Endothelial cell of umbilical vein (primary cell): ENCODE data around the gene MAP2K5. TPM values are rescaled to one million over a fixed set of nuclear protein-coding genes. Genes with fewer than 3 reads are reported as not detected.

Source experiments
- BruUV-seq: library from RNA; stranded (reverse); fragments of 400-500 nt; replicated peaks from 2 replicates; lab custom pipeline; 2021; lab: Mats Ljungman, UMichigan
- CTCF ChIA-PET: fragments of 300-600, 350-600 bp; sonication (Branson Sonifier 250); formaldehyde crosslinking; loops from one replicate; lab custom pipeline; 2021; ENCODE audit warnings: antibody characterized with exemption, inconsistent platforms; lab: Charles Lee
- POLR2A ChIA-PET: fragments of 300-600, 350-600 bp; sonication (Branson Sonifier 250); formaldehyde crosslinking; loops from one replicate; lab custom pipeline; 2021; ENCODE audit warnings: antibody characterized with exemption, inconsistent platforms; lab: Charles Lee
- DNase-seq: peaks from one replicate; pipeline ENCODE4 v3.0.0-alpha.2; 2011; ENCODE audit warnings: low read depth, low spot score
- FAIRE-seq: peaks from 2 replicates; lab custom pipeline; 2011; peaks lifted over from hg19 to GRCh38; lab: Jason Lieb, UNC
- H2AFZ ChIP-seq: 2 replicates; pipeline ENCODE4 v1.6.0; 2012; ENCODE audit warnings: low read depth, low read length, control low read depth, inconsistent platforms
- H3K27ac ChIP-seq: 2 replicates; pipeline ENCODE4 v1.5.1; 2011; ENCODE audit warnings: low read depth, mild to moderate bottlenecking, control low read depth, low read length, moderate library complexity; ENCODE audit not compliant: insufficient read depth
- H3K27me3 ChIP-seq, 2 experiments: 2 replicates each; pipeline versions ENCODE4 v1.6.0 to v1.6.1; 2011; ENCODE audit warnings: low read length in 2 of 2, mixed read lengths in 1 of 2; ENCODE audit not compliant: control insufficient read depth in 2 of 2, insufficient read depth in 2 of 2
- H3K36me3 ChIP-seq, 2 experiments: 2 replicates in 1 of 2; 3 replicates in 1 of 2; pipeline ENCODE4 v1.5.1; 2011; ENCODE audit warnings: low read length in 2 of 2, mild to moderate bottlenecking in 1 of 2, moderate library complexity in 1 of 2; ENCODE audit not compliant: control insufficient read depth in 2 of 2, insufficient read depth in 2 of 2; ENCODE audit errors: extremely low read depth in 1 of 2
- H3K4me1 ChIP-seq: 3 replicates; pipeline ENCODE4 v1.5.1; 2011; ENCODE audit warnings: mild to moderate bottlenecking, low read length; ENCODE audit not compliant: control insufficient read depth, insufficient read depth; ENCODE audit errors: extremely low read depth
- H3K4me2 ChIP-seq: 2 replicates; pipeline ENCODE4 v1.6.1; 2011; ENCODE audit warnings: low read length, control low read depth, mixed read lengths; ENCODE audit not compliant: insufficient read depth
- H3K4me3 ChIP-seq, 3 experiments: fragments of 200-600 bp in 1 of 3; sonication (generic), shearing (Covaris generic) in 1 of 3; replicated peaks in 1 of 3; 2 replicates each; pipeline ENCODE4 v1.5.1; 2011 to 2016; ENCODE audit warnings: control low read depth in 3 of 3, low read length in 3 of 3, mild to moderate bottlenecking in 2 of 3, inconsistent platforms in 1 of 3, low read depth in 1 of 3, moderate library complexity in 1 of 3; ENCODE audit not compliant: insufficient read depth in 1 of 3
- H3K79me2 ChIP-seq: 2 replicates; pipeline ENCODE4 v1.6.0; 2012; ENCODE audit warnings: low read length, inconsistent platforms; ENCODE audit not compliant: control insufficient read depth, insufficient read depth
- H3K9ac ChIP-seq: replicated peaks from 2 replicates; pipeline ENCODE3; 2011; ENCODE audit warnings: low read length, control low read depth; ENCODE audit not compliant: insufficient read depth; ENCODE audit errors: extremely low read depth
- H3K9me1 ChIP-seq: replicated peaks from 3 replicates; pipeline ENCODE4 v1.6.0; 2011; ENCODE audit warnings: mild to moderate bottlenecking, low read length; ENCODE audit not compliant: control insufficient read depth, insufficient read depth; ENCODE audit errors: extremely low read depth
- H3K9me3 ChIP-seq: replicated peaks from 2 replicates; pipeline ENCODE4 v1.5.1; 2012; ENCODE audit warnings: low read length, inconsistent platforms; ENCODE audit not compliant: control insufficient read depth, insufficient read depth
- H4K20me1 ChIP-seq: replicated peaks from 2 replicates; pipeline ENCODE3; 2011; ENCODE audit warnings: mild to moderate bottlenecking, low read length; ENCODE audit not compliant: control insufficient read depth, insufficient read depth; ENCODE audit errors: extremely low read depth
- EZH2 ChIP-seq: IDR thresholded peaks from 2 replicates; pipeline ENCODE4 v1.6.1; 2012; ENCODE audit warnings: borderline replicate concordance, low read depth, mild to moderate bottlenecking, moderate library complexity, low read length, inconsistent platforms; ENCODE audit not compliant: severe bottlenecking
- FOS ChIP-seq: IDR thresholded peaks from 2 replicates; pipeline ENCODE4 v1.6.1; 2011; ENCODE audit warnings: mild to moderate bottlenecking, low read length, moderate library complexity, borderline replicate concordance; ENCODE audit not compliant: insufficient read depth
- GATA2 ChIP-seq: IDR thresholded peaks from 2 replicates; pipeline ENCODE4 v1.7.0; 2011; ENCODE audit warnings: low read depth, mild to moderate bottlenecking, moderate library complexity, mixed read lengths, low read length; ENCODE audit not compliant: insufficient read length, insufficient read depth
- JUN ChIP-seq: IDR thresholded peaks from 2 replicates; pipeline ENCODE4 v1.6.1; 2011; ENCODE audit warnings: borderline replicate concordance, low read depth; ENCODE audit not compliant: insufficient read length, insufficient read depth
- MYC ChIP-seq: IDR thresholded peaks from one replicate; pipeline ENCODE4 v1.6.1; 2011; ENCODE audit warnings: mild to moderate bottlenecking, low read depth, low read length
- POLR2A ChIP-seq: IDR thresholded peaks from 2 replicates; pipeline ENCODE4 v1.6.1; 2012; ENCODE audit warnings: low read depth, mild to moderate bottlenecking, control low read depth, low read length
- POLR2AphosphoS5 ChIP-seq: IDR thresholded peaks from 2 replicates; pipeline ENCODE4 v1.6.1; 2012; ENCODE audit warnings: low read depth, mild to moderate bottlenecking, control low read depth, low read length, moderate library complexity; ENCODE audit not compliant: insufficient read depth
- dilution Hi-C: fragments of 300-500 bp; cut with MboI; formaldehyde crosslinking; loops from one replicate; pipeline ENCODE4 v1.15.0; 2019; ENCODE audit warnings: low sequenced_read_pairs; ENCODE audit not compliant: extremely low pct_ligation_motif_present
- intact Hi-C: fragments of 100-400 bp; cut with micrococcal nuclease; formaldehyde crosslinking; loops from one replicate; pipeline ENCODE4 v1.10.0; 2022
- polyA plus RNA-seq, 4 experiments: library from polyadenylated mRNA; depleted of rRNA in 3 of 4; stranded (reverse) in 3 of 4; unstranded in 1 of 4; fragments of >200 nt; gene quantifications; 2 replicates each; pipeline versions ENCODE4 v1.2.1 to v1.2.3, GENCODE V29; 2011 to 2012; ENCODE audit warnings: missing spikeins in 1 of 4
- total RNA-seq: library from RNA; stranded (reverse); gene quantifications from 2 replicates; pipeline ENCODE4 v1.2.3, GENCODE V29; 2021
- TF ChIP-seq, protein P1 (sequence below): IDR thresholded peaks from 2 replicates; pipeline ENCODE4 v1.6.1; 2011; ENCODE audit not compliant: insufficient read depth, insufficient read length
- TF ChIP-seq, protein P2 (sequence below), 2 donors: IDR thresholded peaks; 1 replicate in 1 of 2; 2 replicates in 1 of 2; pipeline ENCODE4 v1.5.1; 2011; ENCODE audit warnings: low read length in 2 of 2, mild to moderate bottlenecking in 2 of 2, moderate library complexity in 2 of 2, control low read depth in 1 of 2, inconsistent platforms in 1 of 2, low read depth in 1 of 2; ENCODE audit not compliant: insufficient read depth in 1 of 2; ENCODE audit errors: extremely low read depth in 1 of 2

Gene MAP2K5
- total and polyA plus RNA-seq, 2 donors (not counting 3 experiments of a cell fraction or from before 2014, with no cell fraction given), result 4.9 to 24.7 TPM

DNA sequence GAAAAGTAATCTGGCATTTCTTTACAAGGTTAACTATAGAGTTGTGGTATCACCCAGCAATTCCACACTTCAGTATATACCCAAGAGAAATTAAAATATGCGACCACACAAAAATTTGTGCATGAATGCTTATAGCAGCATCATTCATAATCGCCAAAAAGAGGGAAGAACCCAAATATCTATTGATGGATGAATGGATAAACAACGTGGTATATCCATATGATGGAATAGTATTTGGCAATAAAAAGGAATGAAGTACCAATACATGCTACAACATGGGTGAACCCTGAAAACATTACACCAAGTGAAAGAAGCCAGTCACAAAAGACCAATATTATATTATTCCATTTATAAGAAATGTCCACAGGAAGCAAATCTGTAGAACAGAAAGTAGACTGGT is 274.2 kb downstream of the MAP2K5 start:
- no peaks in the 10 kb centered on the region for H3K36me3 ChIP-seq
- ChIA-PET CTCF (no interaction called here), POLR2A (no interaction called here)
- peaks cover 33 to 44% of the 10 kb centered on the region in 2 experiments for H3K27me3 ChIP-seq
- H3K4me2 ChIP-seq, result no peak overlapping the region
- dilution Hi-C loops, result no loop called here
- H2AFZ ChIP-seq, result no peak overlapping the region
- no peaks in the 10 kb centered on the region for H4K20me1 ChIP-seq
- no TSS peak for BruUV-seq
- intact Hi-C loops, result loop anchor here (2.0 kb wide), 1 partner anchor 898 kb away; no protein-coding TSS in a partner anchor
- no peaks in the 10 kb centered on the region for H3K79me2 ChIP-seq
- TF ChIP-seq MYC (no peak), POLR2AphosphoS5 (no peak), GATA2 (no peak), JUN (no peak), POLR2A (no peak), FOS (no peak), EZH2 (no peak)
- TF ChIP-seq, protein P1, sequence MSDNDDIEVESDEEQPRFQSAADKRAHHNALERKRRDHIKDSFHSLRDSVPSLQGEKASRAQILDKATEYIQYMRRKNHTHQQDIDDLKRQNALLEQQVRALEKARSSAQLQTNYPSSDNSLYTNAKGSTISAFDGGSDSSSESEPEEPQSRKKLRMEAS, result no peak
- TF ChIP-seq, protein P2, sequence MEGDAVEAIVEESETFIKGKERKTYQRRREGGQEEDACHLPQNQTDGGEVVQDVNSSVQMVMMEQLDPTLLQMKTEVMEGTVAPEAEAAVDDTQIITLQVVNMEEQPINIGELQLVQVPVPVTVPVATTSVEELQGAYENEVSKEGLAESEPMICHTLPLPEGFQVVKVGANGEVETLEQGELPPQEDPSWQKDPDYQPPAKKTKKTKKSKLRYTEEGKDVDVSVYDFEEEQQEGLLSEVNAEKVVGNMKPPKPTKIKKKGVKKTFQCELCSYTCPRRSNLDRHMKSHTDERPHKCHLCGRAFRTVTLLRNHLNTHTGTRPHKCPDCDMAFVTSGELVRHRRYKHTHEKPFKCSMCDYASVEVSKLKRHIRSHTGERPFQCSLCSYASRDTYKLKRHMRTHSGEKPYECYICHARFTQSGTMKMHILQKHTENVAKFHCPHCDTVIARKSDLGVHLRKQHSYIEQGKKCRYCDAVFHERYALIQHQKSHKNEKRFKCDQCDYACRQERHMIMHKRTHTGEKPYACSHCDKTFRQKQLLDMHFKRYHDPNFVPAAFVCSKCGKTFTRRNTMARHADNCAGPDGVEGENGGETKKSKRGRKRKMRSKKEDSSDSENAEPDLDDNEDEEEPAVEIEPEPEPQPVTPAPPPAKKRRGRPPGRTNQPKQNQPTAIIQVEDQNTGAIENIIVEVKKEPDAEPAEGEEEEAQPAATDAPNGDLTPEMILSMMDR (IDR thresholded peaks at IDR 0.05; ENCODE audit: extremely low read depth in 1 of 2, insufficient read depth in 1 of 2, low read depth in 1 of 2, low read length in 2 of 2), result no peak
- FAIRE-seq (no peak), DNase-seq (no peak)
- H3K9me3 ChIP-seq, result no peaks in the 10 kb centered on the region
- no peak overlapping the region for H3K9ac ChIP-seq
- H3K9me1 ChIP-seq, result no peaks in the 10 kb centered on the region
- no peak overlapping the region for H3K27ac ChIP-seq
- H3K4me3 ChIP-seq, result no peak overlapping the region
- H3K4me1 ChIP-seq, result no peaks in the 10 kb centered on the region
